ENCODE results near the gene WDR83. TPM values are rescaled to one million over a fixed set of nuclear protein-coding genes. Genes with fewer than 3 reads are reported as not detected.
"Not testable (repeated sequence)": the region's sequence is repeated elsewhere in the genome, so short reads cannot be mapped to it uniquely, and the experiment has no call there.

The WDR83 gene
- polyA plus RNA-seq, 4 donors: 10.9 to 23.8 (median 19.9) TPM

GRCh38 chr19:12629215-12629614 is 37.4 kb upstream of the WDR83 start:
- H3K27me3 ChIP-seq (ENCODE audit: control insufficient read depth in 3 of 3, insufficient read depth in 3 of 3, low read length in 3 of 3): no peaks in the 10 kb centered on the region
- FAIRE-seq (no peak), DNase-seq (no peak)
- peaks cover 0 to 44% of the 10 kb centered on the region in 2 donors for H3K9me3 ChIP-seq (ENCODE audit: control insufficient read depth in 2 of 2, insufficient read depth in 1 of 2, low read depth in 1 of 2, low read length in 1 of 2)
- 89 to 99% (median 97%) methylated on average over 7 of the region's 7 CpGs for WGBS, 3 donors
- peaks cover 18 to 45% (median 35%) of the 10 kb centered on the region in 3 donors for H3K36me3 ChIP-seq (ENCODE audit: control insufficient read depth in 3 of 3, insufficient read depth in 2 of 3, low read depth in 1 of 3, low read length in 3 of 3)
- H3K4me1 ChIP-seq (ENCODE audit: control insufficient read depth in 3 of 3, insufficient read depth in 2 of 3, low read depth in 1 of 3, low read length in 2 of 3): no peaks in the 10 kb centered on the region
- no peak overlapping the region for H3K27ac ChIP-seq (ENCODE audit: low read depth in 1 of 3, low read length in 2 of 3)
- H3K4me3 ChIP-seq (ENCODE audit: low read depth in 1 of 3, low read length in 3 of 3): no peak overlapping the region

- Histone ChIP-seq H3K27me3 (ENCODE audit: control insufficient read depth in 3 of 3, insufficient read depth in 3 of 3, low read length in 3 of 3) (no peaks in the 10 kb centered on the region), H3K27ac (ENCODE audit: low read depth in 1 of 3, low read length in 2 of 3) (no peak overlapping the region), H3K4me1 (ENCODE audit: control insufficient read depth in 3 of 3, insufficient read depth in 2 of 3, low read depth in 1 of 3, low read length in 2 of 3) (peaks cover 0 to 8% (median 0%) of the 10 kb centered on the region in 3 donors), H3K4me3 (ENCODE audit: low read depth in 1 of 3, low read length in 3 of 3) (no peak overlapping the region), H3K36me3 (ENCODE audit: control insufficient read depth in 3 of 3, insufficient read depth in 2 of 3, low read depth in 1 of 3, low read length in 3 of 3) (no peaks in the 10 kb centered on the region), H3K9me3 (ENCODE audit: control insufficient read depth in 2 of 2, insufficient read depth in 1 of 2, low read depth in 1 of 2, low read length in 1 of 2) (no peaks in the 10 kb centered on the region)
- DNase-seq: no peak
- FAIRE-seq: no peak
- WGBS, 3 donors: 19 to 76% (median 56%) methylated on average over 13 of the region's 13 CpGs
These were observed 30.0 kb upstream of the WDR83 start for GRCh38 chr19:12636631-12637030.

- DNase-seq: no peak
These were observed 27.9 kb upstream of the WDR83 start for GRCh38 chr19:12638611-12639182.

GRCh38 chr19:12639901-12640613 is 26.6 kb upstream of the WDR83 start:
- H3K4me3 ChIP-seq (ENCODE audit: low read depth in 1 of 3, low read length in 3 of 3): peak overlapping the region in 2 of 3 donors; percentile 10 to 13
- no peaks in the 10 kb centered on the region for H3K36me3 ChIP-seq (ENCODE audit: control insufficient read depth in 3 of 3, insufficient read depth in 2 of 3, low read depth in 1 of 3, low read length in 3 of 3)
- H3K27me3 ChIP-seq (ENCODE audit: control insufficient read depth in 3 of 3, insufficient read depth in 3 of 3, low read length in 3 of 3): no peaks in the 10 kb centered on the region
- 8 to 11% (median 9%) methylated on average over 39 of the region's 39 CpGs for WGBS, 3 donors
- DNase-seq (peak; percentile 80 to 88), FAIRE-seq (no peak)
- H3K9me3 ChIP-seq (ENCODE audit: control insufficient read depth in 2 of 2, insufficient read depth in 1 of 2, low read depth in 1 of 2, low read length in 1 of 2): no peaks in the 10 kb centered on the region
- peaks cover 0 to 8% (median 0%) of the 10 kb centered on the region in 3 donors for H3K4me1 ChIP-seq (ENCODE audit: control insufficient read depth in 3 of 3, insufficient read depth in 2 of 3, low read depth in 1 of 3, low read length in 2 of 3)
- no peak overlapping the region for H3K27ac ChIP-seq (ENCODE audit: low read depth in 1 of 3, low read length in 2 of 3)

More at GRCh38 chr19:12638611-12639182, 27.9 kb upstream of the WDR83 start:
- Histone ChIP-seq H3K36me3 (ENCODE audit: control insufficient read depth in 3 of 3, insufficient read depth in 2 of 3, low read depth in 1 of 3, low read length in 3 of 3) (no peaks in the 10 kb centered on the region), H3K4me3 (ENCODE audit: low read depth in 1 of 3, low read length in 3 of 3) (no peak overlapping the region), H3K27me3 (ENCODE audit: control insufficient read depth in 3 of 3, insufficient read depth in 3 of 3, low read length in 3 of 3) (no peaks in the 10 kb centered on the region), H3K27ac (ENCODE audit: low read depth in 1 of 3, low read length in 2 of 3) (no peak overlapping the region), H3K4me1 (ENCODE audit: control insufficient read depth in 3 of 3, insufficient read depth in 2 of 3, low read depth in 1 of 3, low read length in 2 of 3) (peaks cover 0 to 8% (median 0%) of the 10 kb centered on the region in 3 donors), H3K9me3 (ENCODE audit: control insufficient read depth in 2 of 2, insufficient read depth in 1 of 2, low read depth in 1 of 2, low read length in 1 of 2) (no peaks in the 10 kb centered on the region)
- FAIRE-seq: no peak
- WGBS, 3 donors: 92 to 96% (median 94%) methylated on average over 20 to 22 of the region's 22 CpGs

GRCh38 chr19:12641456-12641855 is 25.2 kb upstream of the WDR83 start:
- Histone ChIP-seq H3K27ac (ENCODE audit: low read depth in 1 of 3, low read length in 2 of 3) (no peak overlapping the region), H3K27me3 (ENCODE audit: control insufficient read depth in 3 of 3, insufficient read depth in 3 of 3, low read length in 3 of 3) (no peaks in the 10 kb centered on the region), H3K4me1 (ENCODE audit: control insufficient read depth in 3 of 3, insufficient read depth in 2 of 3, low read depth in 1 of 3, low read length in 2 of 3) (peaks cover 0 to 8% (median 0%) of the 10 kb centered on the region in 3 donors), H3K9me3 (ENCODE audit: control insufficient read depth in 2 of 2, insufficient read depth in 1 of 2, low read depth in 1 of 2, low read length in 1 of 2) (no peaks in the 10 kb centered on the region), H3K4me3 (ENCODE audit: low read depth in 1 of 3, low read length in 3 of 3) (no peak overlapping the region), H3K36me3 (ENCODE audit: control insufficient read depth in 3 of 3, insufficient read depth in 2 of 3, low read depth in 1 of 3, low read length in 3 of 3) (no peaks in the 10 kb centered on the region)
- DNase-seq (no peak), FAIRE-seq (no peak)
- WGBS, 3 donors: 64 to 76% (median 66%) methylated on average over 13 of the region's 13 CpGs

- no peaks in the 10 kb centered on the region for H3K27me3 ChIP-seq (ENCODE audit: control insufficient read depth in 3 of 3, insufficient read depth in 3 of 3, low read length in 3 of 3)
- H3K4me1 ChIP-seq (ENCODE audit: control insufficient read depth in 3 of 3, insufficient read depth in 2 of 3, low read depth in 1 of 3, low read length in 2 of 3): peaks cover 0 to 8% (median 0%) of the 10 kb centered on the region in 3 donors
- DNase-seq (no peak), FAIRE-seq (no peak)
- no peaks in the 10 kb centered on the region for H3K36me3 ChIP-seq (ENCODE audit: control insufficient read depth in 3 of 3, insufficient read depth in 2 of 3, low read depth in 1 of 3, low read length in 3 of 3)
- H3K9me3 ChIP-seq (ENCODE audit: control insufficient read depth in 2 of 2, insufficient read depth in 1 of 2, low read depth in 1 of 2, low read length in 1 of 2): no peaks in the 10 kb centered on the region
- no peak overlapping the region for H3K4me3 ChIP-seq (ENCODE audit: low read depth in 1 of 3, low read length in 3 of 3)
- 93 to 94% (median 93%) methylated on average over 26 of the region's 26 CpGs for WGBS, 3 donors
- no peak overlapping the region for H3K27ac ChIP-seq (ENCODE audit: low read depth in 1 of 3, low read length in 2 of 3)
These were observed 24.1 kb upstream of the WDR83 start for GRCh38 chr19:12642506-12642905.

GRCh38 chr19:12643716-12644115 is 22.9 kb upstream of the WDR83 start:
- not testable (repeated sequence) for H3K27me3 ChIP-seq (ENCODE audit: control insufficient read depth in 3 of 3, insufficient read depth in 3 of 3, low read length in 3 of 3); FAIRE-seq; H3K27ac ChIP-seq (ENCODE audit: low read depth in 1 of 3, low read length in 2 of 3); DNase-seq; H3K4me3 ChIP-seq (ENCODE audit: low read depth in 1 of 3, low read length in 3 of 3); H3K9me3 ChIP-seq (ENCODE audit: control insufficient read depth in 2 of 2, insufficient read depth in 1 of 2, low read depth in 1 of 2, low read length in 1 of 2); H3K36me3 ChIP-seq (ENCODE audit: control insufficient read depth in 3 of 3, insufficient read depth in 2 of 3, low read depth in 1 of 3, low read length in 3 of 3)
- 95 to 96% (median 96%) methylated on average over 13 to 14 of the region's 14 CpGs for WGBS, 3 donors
- peaks cover 0 to 12% (median 0%) of the 10 kb centered on the region in 3 donors for H3K4me1 ChIP-seq (ENCODE audit: control insufficient read depth in 3 of 3, insufficient read depth in 2 of 3, low read depth in 1 of 3, low read length in 2 of 3)

GRCh38 chr19:12646551-12646950 is 20.1 kb upstream of the WDR83 start:
- Histone ChIP-seq H3K27me3 (ENCODE audit: control insufficient read depth in 3 of 3, insufficient read depth in 3 of 3, low read length in 3 of 3) (no peaks in the 10 kb centered on the region), H3K36me3 (ENCODE audit: control insufficient read depth in 3 of 3, insufficient read depth in 2 of 3, low read depth in 1 of 3, low read length in 3 of 3) (peaks cover 0 to 6% (median 0%) of the 10 kb centered on the region in 3 donors), H3K4me1 (ENCODE audit: control insufficient read depth in 3 of 3, insufficient read depth in 2 of 3, low read depth in 1 of 3, low read length in 2 of 3) (peaks cover 0 to 4% (median 0%) of the 10 kb centered on the region in 3 donors), H3K27ac (ENCODE audit: low read depth in 1 of 3, low read length in 2 of 3) (no peak overlapping the region), H3K9me3 (ENCODE audit: control insufficient read depth in 2 of 2, insufficient read depth in 1 of 2, low read depth in 1 of 2, low read length in 1 of 2) (no peaks in the 10 kb centered on the region), H3K4me3 (ENCODE audit: low read depth in 1 of 3, low read length in 3 of 3) (no peak overlapping the region)
- FAIRE-seq (no peak), DNase-seq (no peak)
- WGBS, 3 donors: 91 to 92% (median 92%) methylated on average over 10 of the region's 10 CpGs
